NCI-H2107 treated with DMSO at 0.1 percent for 48 hours (cell line): Measurements from ENCODE around the gene FNIP2.
"Not testable (repeated sequence)": the region's sequence is repeated elsewhere in the genome, so short reads cannot be mapped to it uniquely, and the experiment has no call there.

Experiments used
- DNase-seq: peaks from one replicate; lab custom pipeline; 2025; ENCODE audit not compliant: unreplicated experiment; lab: John Stamatoyannopoulos, UW

FNIP2 gene

GRCh38 chr4:158789853-158790252 is 21.0 kb downstream of the FNIP2 start:
- DNase-seq = no peak

GRCh38 chr4:158793021-158793420 is 24.2 kb downstream of the FNIP2 start:
- no peak for DNase-seq

GRCh38 chr4:158793430-158793829 is 24.6 kb downstream of the FNIP2 start:
- not testable (repeated sequence) for DNase-seq

GRCh38 chr4:158796370-158797140 is 27.7 kb downstream of the FNIP2 start:
- no peak for DNase-seq

- DNase-seq = no peak
These were observed 29.2 kb downstream of the FNIP2 start for GRCh38 chr4:158798062-158798461.

GRCh38 chr4:158799013-158799770 is 30.4 kb downstream of the FNIP2 start:
- no peak for DNase-seq

- DNase-seq = no peak
These were observed 31.0 kb downstream of the FNIP2 start for GRCh38 chr4:158799856-158800255.

- no peak for DNase-seq
These were observed 32.2 kb downstream of the FNIP2 start for GRCh38 chr4:158801066-158801465.

GRCh38 chr4:158801677-158802076 is 32.9 kb downstream of the FNIP2 start:
- DNase-seq = no peak

- DNase-seq = no peak
These were observed 34.1 kb downstream of the FNIP2 start for GRCh38 chr4:158802914-158803313.

- DNase-seq = no peak
These were observed 37.0 kb downstream of the FNIP2 start for GRCh38 chr4:158805635-158806471.

- no peak for DNase-seq
These were observed 38.9 kb downstream of the FNIP2 start for GRCh38 chr4:158807691-158808090.

GRCh38 chr4:158808399-158808798 is 39.6 kb downstream of the FNIP2 start:
- no peak for DNase-seq

- not testable (repeated sequence) for DNase-seq
These were observed 40.4 kb downstream of the FNIP2 start for GRCh38 chr4:158809208-158809607.

- no peak for DNase-seq
These were observed 41.0 kb downstream of the FNIP2 start for GRCh38 chr4:158809611-158810486.

- DNase-seq = no peak
These were observed 41.8 kb downstream of the FNIP2 start for GRCh38 chr4:158810487-158811215.

GRCh38 chr4:158811216-158811540 is 42.4 kb downstream of the FNIP2 start:
- no peak for DNase-seq

GRCh38 chr4:158811704-158812103 is 42.9 kb downstream of the FNIP2 start:
- DNase-seq = no peak

- no peak for DNase-seq
These were observed 43.3 kb downstream of the FNIP2 start for GRCh38 chr4:158812133-158812532.

GRCh38 chr4:158812543-158812942 is 43.7 kb downstream of the FNIP2 start:
- no peak for DNase-seq
